ENCODE measurements around the gene CACNB1.
A peak's percentile ranks its signal among the peaks of the same experiment; 100 is the strongest.

CACNB1 gene

GRCh38 chr17:39173526-39174274, 23.8 kb downstream of the CACNB1 start:
- no peak for TF ChIP-seq CTCF (IDR thresholded peaks at IDR 0.05; ENCODE audit: low read depth, low read length)
- TF ChIP-seq MYC (IDR thresholded peaks at IDR 0.05; ENCODE audit: low read depth, low read length): no peak
- no peak for TF ChIP-seq MAX (IDR thresholded peaks at IDR 0.05; ENCODE audit: low read depth, low read length)
- no peak for TF ChIP-seq POLR2A (IDR thresholded peaks at IDR 0.05; ENCODE audit: extremely low read depth, insufficient read length)
- DNase-seq (ENCODE audit: low read depth): no peak

GRCh38 chr17:39173080-39173479, 24.4 kb downstream of the CACNB1 start:
- no peak for TF ChIP-seq CTCF (IDR thresholded peaks at IDR 0.05; ENCODE audit: low read depth, low read length)
- no peak for TF ChIP-seq MYC (IDR thresholded peaks at IDR 0.05; ENCODE audit: low read depth, low read length)
- no peak for TF ChIP-seq POLR2A (IDR thresholded peaks at IDR 0.05; ENCODE audit: extremely low read depth, insufficient read length)
- no peak for TF ChIP-seq MAX (IDR thresholded peaks at IDR 0.05; ENCODE audit: low read depth, low read length)
- no peak overlapping the region for H3K4me3 ChIP-seq (ENCODE audit: low read depth, low read length)
- no peak for DNase-seq (ENCODE audit: low read depth)

More at GRCh38 chr17:39173526-39174274, 23.8 kb downstream of the CACNB1 start:
- no peak overlapping the region for H3K4me3 ChIP-seq (ENCODE audit: low read depth, low read length)

GRCh38 chr17:39171933-39172332, 25.5 kb downstream of the CACNB1 start:
- TF ChIP-seq MYC (IDR thresholded peaks at IDR 0.05; ENCODE audit: low read depth, low read length) (no peak), MAX (IDR thresholded peaks at IDR 0.05; ENCODE audit: low read depth, low read length) (no peak), POLR2A (IDR thresholded peaks at IDR 0.05; ENCODE audit: extremely low read depth, insufficient read length) (no peak), CTCF (IDR thresholded peaks at IDR 0.05; ENCODE audit: low read depth, low read length) (no peak)
- no peak for DNase-seq (ENCODE audit: low read depth)
- H3K4me3 ChIP-seq (ENCODE audit: low read depth, low read length): no peak overlapping the region

- no peak for DNase-seq (ENCODE audit: low read depth)
- TF ChIP-seq CTCF (IDR thresholded peaks at IDR 0.05; ENCODE audit: low read depth, low read length) (no peak), POLR2A (IDR thresholded peaks at IDR 0.05; ENCODE audit: extremely low read depth, insufficient read length) (no peak), MAX (IDR thresholded peaks at IDR 0.05; ENCODE audit: low read depth, low read length) (no peak), MYC (IDR thresholded peaks at IDR 0.05; ENCODE audit: low read depth, low read length) (no peak)
- no peak overlapping the region for H3K4me3 ChIP-seq (ENCODE audit: low read depth, low read length)
Measured at GRCh38 chr17:39170558-39170957, 26.9 kb downstream of the CACNB1 start.

- TF ChIP-seq CTCF (IDR thresholded peaks at IDR 0.05; ENCODE audit: low read depth, low read length): no peak
- TF ChIP-seq MYC (IDR thresholded peaks at IDR 0.05; ENCODE audit: low read depth, low read length): no peak
- TF ChIP-seq MAX (IDR thresholded peaks at IDR 0.05; ENCODE audit: low read depth, low read length): no peak
- no peak for TF ChIP-seq POLR2A (IDR thresholded peaks at IDR 0.05; ENCODE audit: extremely low read depth, insufficient read length)
- DNase-seq (ENCODE audit: low read depth): peak; percentile 48
Measured at GRCh38 chr17:39170109-39170508, 27.4 kb downstream of the CACNB1 start.

More at GRCh38 chr17:39170109-39170508, 27.4 kb downstream of the CACNB1 start:
- no peak overlapping the region for H3K4me3 ChIP-seq (ENCODE audit: low read depth, low read length)

All from NB4 (cell line).